DND-41 (cell line): Measurements from ENCODE around the gene MACROD1.

Source experiments
- ATAC-seq: fragments of 200-7000 bp; cut with Tn5 transposase; 3 replicates; pipeline ENCODE4 v1.9.1; 2021; ENCODE audit warnings: low read depth; ENCODE audit not compliant: insufficient read depth
- DNase-seq: peaks from one replicate; pipeline ENCODE4 v3.0.0-alpha.2; 2020
- H2AFZ ChIP-seq: 2 replicates; pipeline ENCODE4 v1.6.0; 2012; ENCODE audit warnings: low read depth, low read length
- H3K27ac ChIP-seq: 2 replicates; pipeline ENCODE4 v1.5.1; 2012; ENCODE audit warnings: low read length, inconsistent platforms
- H3K27me3 ChIP-seq: fragments of 200-600 bp; sonication (generic); 2 replicates; pipeline ENCODE4 v1.6.0; 2012; ENCODE audit warnings: low read length, mild to moderate bottlenecking, inconsistent platforms; ENCODE audit not compliant: insufficient read depth, poor library complexity
- H3K36me3 ChIP-seq: 2 replicates; pipeline ENCODE4 v1.5.1; 2012; ENCODE audit warnings: low read length, inconsistent platforms; ENCODE audit not compliant: insufficient read depth
- H3K4me1 ChIP-seq: 2 replicates; pipeline ENCODE4 v1.5.1; 2012; ENCODE audit warnings: mild to moderate bottlenecking, low read length; ENCODE audit not compliant: insufficient read depth
- H3K4me2 ChIP-seq: 2 replicates; pipeline ENCODE4 v1.6.0; 2012; ENCODE audit warnings: mild to moderate bottlenecking, moderate library complexity, low read length, inconsistent platforms; ENCODE audit not compliant: insufficient read depth
- H3K4me3 ChIP-seq, 2 experiments: fragments of 200-600 bp in 1 of 2; shearing (Covaris generic) in 1 of 2; 2 replicates each; pipeline ENCODE4 v1.5.1; 2012 to 2016; ENCODE audit warnings: inconsistent platforms in 2 of 2, low read length in 2 of 2, mild to moderate bottlenecking in 2 of 2, low read depth in 1 of 2, moderate library complexity in 1 of 2
- H3K79me2 ChIP-seq: 2 replicates; pipeline ENCODE4 v1.6.0; 2012; ENCODE audit warnings: low read length, inconsistent platforms; ENCODE audit not compliant: insufficient read depth
- H3K9ac ChIP-seq: 2 replicates; pipeline ENCODE4 v1.6.0; 2012; ENCODE audit warnings: low read depth, mild to moderate bottlenecking, inconsistent platforms, low read length, moderate library complexity
- H3K9me3 ChIP-seq: 2 replicates; pipeline ENCODE4 v1.5.1; 2012; ENCODE audit warnings: low read length, moderate library complexity, mild to moderate bottlenecking, inconsistent platforms; ENCODE audit not compliant: insufficient read depth, severe bottlenecking
- H4K20me1 ChIP-seq: 2 replicates; pipeline ENCODE4 v1.6.0; 2012; ENCODE audit warnings: low read length; ENCODE audit not compliant: insufficient read depth
- CTCF ChIP-seq: IDR thresholded peaks from 2 replicates; pipeline ENCODE4 v1.5.1; 2012; ENCODE audit warnings: borderline replicate concordance, low read length, moderate library complexity, mild to moderate bottlenecking; ENCODE audit not compliant: poor library complexity, severe bottlenecking; ENCODE audit errors: extremely low read depth
- EZH2 ChIP-seq: IDR thresholded peaks from 3 replicates; pipeline ENCODE4 v1.6.1; 2012; ENCODE audit warnings: borderline replicate concordance, low read depth, mild to moderate bottlenecking, moderate library complexity, low read length, inconsistent platforms; ENCODE audit not compliant: severe bottlenecking

Gene MACROD1

GRCh38 chr11:64132191-64132771 is 33.6 kb downstream of the MACROD1 start:
- no peak for DNase-seq
- Histone ChIP-seq H3K9me3 (no peaks in the 10 kb centered on the region), H4K20me1 (peaks cover 33% of the 10 kb centered on the region), H3K27me3 (no peaks in the 10 kb centered on the region), H3K9ac (no peak overlapping the region), H3K4me2 (no peak overlapping the region), H3K36me3 (no peaks in the 10 kb centered on the region), H3K4me3 (no peak overlapping the region), H3K79me2 (no peaks in the 10 kb centered on the region), H3K27ac (no peak overlapping the region), H3K4me1 (no peaks in the 10 kb centered on the region), H2AFZ (no peak overlapping the region)
- ATAC-seq, result no peak
- TF ChIP-seq CTCF, result no peak
- TF ChIP-seq EZH2, result no peak

- ATAC-seq (no peak), DNase-seq (no peak)
- H4K20me1 ChIP-seq, result peaks cover 33% of the 10 kb centered on the region
- H3K36me3 ChIP-seq, result no peaks in the 10 kb centered on the region
- H3K27ac ChIP-seq, result no peak overlapping the region
- H3K4me1 ChIP-seq, result no peaks in the 10 kb centered on the region
- no peak overlapping the region for H3K4me3 ChIP-seq
- no peak overlapping the region for H2AFZ ChIP-seq
- no peak for TF ChIP-seq EZH2
- H3K79me2 ChIP-seq, result no peaks in the 10 kb centered on the region
- no peak overlapping the region for H3K4me2 ChIP-seq
- no peaks in the 10 kb centered on the region for H3K27me3 ChIP-seq
- no peaks in the 10 kb centered on the region for H3K9me3 ChIP-seq
- no peak overlapping the region for H3K9ac ChIP-seq
Measured at GRCh38 chr11:64131683-64132190, 34.2 kb downstream of the MACROD1 start.

- no peaks in the 10 kb centered on the region for H3K79me2 ChIP-seq
- H3K27ac ChIP-seq, result no peak overlapping the region
- H3K4me3 ChIP-seq, result no peak overlapping the region
- no peak for ATAC-seq
- no peak overlapping the region for H2AFZ ChIP-seq
- H3K27me3 ChIP-seq, result no peaks in the 10 kb centered on the region
- no peak overlapping the region for H3K9ac ChIP-seq
- DNase-seq, result no peak
- no peak overlapping the region for H3K4me2 ChIP-seq
- peaks cover 27% of the 10 kb centered on the region; the same call in 1 of the 2 replicates for H4K20me1 ChIP-seq
- H3K36me3 ChIP-seq, result no peaks in the 10 kb centered on the region
- TF ChIP-seq EZH2 (no peak), CTCF (no peak)
- no peaks in the 10 kb centered on the region for H3K9me3 ChIP-seq
- no peaks in the 10 kb centered on the region for H3K4me1 ChIP-seq
Measured at GRCh38 chr11:64130618-64131017, 35.3 kb downstream of the MACROD1 start.

- no peak for ATAC-seq
- no peak for TF ChIP-seq EZH2
- TF ChIP-seq CTCF, result no peak
- H3K36me3 ChIP-seq, result no peaks in the 10 kb centered on the region
- DNase-seq, result no peak
- H3K27ac ChIP-seq, result no peak overlapping the region
- no peaks in the 10 kb centered on the region for H3K27me3 ChIP-seq
- H3K4me3 ChIP-seq, result no peak overlapping the region
- H4K20me1 ChIP-seq, result peaks cover 29% of the 10 kb centered on the region
- H3K4me2 ChIP-seq, result no peak overlapping the region
- H2AFZ ChIP-seq, result no peak overlapping the region
- H3K9me3 ChIP-seq, result no peaks in the 10 kb centered on the region
- no peaks in the 10 kb centered on the region for H3K4me1 ChIP-seq
- H3K9ac ChIP-seq, result no peak overlapping the region
- no peaks in the 10 kb centered on the region for H3K79me2 ChIP-seq
Measured at GRCh38 chr11:64129403-64129802, 36.5 kb downstream of the MACROD1 start.
